ENCODE results near the gene NTM. TPM values are rescaled to one million over a fixed set of nuclear protein-coding genes. Genes with fewer than 3 reads are reported as not detected.
"Not testable (repeated sequence)": the region's sequence is repeated elsewhere in the genome, so short reads cannot be mapped to it uniquely, and the experiment has no call there.

Gene NTM
- total RNA-seq, 6 donors from 2014 or later, result 4.1 to 151 (median 115) TPM

DNA sequence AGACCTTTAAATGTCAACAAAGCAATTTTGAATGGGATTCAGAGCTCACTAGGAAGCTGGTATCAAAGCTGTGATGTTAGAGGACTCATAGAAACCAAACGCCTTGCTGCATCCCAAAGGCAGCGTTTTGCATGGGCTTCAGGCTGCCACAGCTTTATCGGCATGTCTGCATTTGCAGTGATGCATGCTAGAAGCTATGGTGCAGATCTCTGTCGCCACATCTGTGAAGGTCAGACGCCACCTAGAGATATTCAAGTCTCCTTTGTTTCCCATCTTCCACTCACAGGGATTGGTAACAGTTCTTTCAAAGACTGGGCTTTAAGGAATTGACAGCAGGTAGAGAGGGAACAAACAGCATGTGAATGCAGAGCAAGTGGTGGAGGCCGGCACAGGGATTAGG lies 47.8 kb downstream of the NTM start:
- Histone ChIP-seq H3K27me3 (no peaks in the 10 kb centered on the region), H3K9me3 (no peaks in the 10 kb centered on the region)

DNA sequence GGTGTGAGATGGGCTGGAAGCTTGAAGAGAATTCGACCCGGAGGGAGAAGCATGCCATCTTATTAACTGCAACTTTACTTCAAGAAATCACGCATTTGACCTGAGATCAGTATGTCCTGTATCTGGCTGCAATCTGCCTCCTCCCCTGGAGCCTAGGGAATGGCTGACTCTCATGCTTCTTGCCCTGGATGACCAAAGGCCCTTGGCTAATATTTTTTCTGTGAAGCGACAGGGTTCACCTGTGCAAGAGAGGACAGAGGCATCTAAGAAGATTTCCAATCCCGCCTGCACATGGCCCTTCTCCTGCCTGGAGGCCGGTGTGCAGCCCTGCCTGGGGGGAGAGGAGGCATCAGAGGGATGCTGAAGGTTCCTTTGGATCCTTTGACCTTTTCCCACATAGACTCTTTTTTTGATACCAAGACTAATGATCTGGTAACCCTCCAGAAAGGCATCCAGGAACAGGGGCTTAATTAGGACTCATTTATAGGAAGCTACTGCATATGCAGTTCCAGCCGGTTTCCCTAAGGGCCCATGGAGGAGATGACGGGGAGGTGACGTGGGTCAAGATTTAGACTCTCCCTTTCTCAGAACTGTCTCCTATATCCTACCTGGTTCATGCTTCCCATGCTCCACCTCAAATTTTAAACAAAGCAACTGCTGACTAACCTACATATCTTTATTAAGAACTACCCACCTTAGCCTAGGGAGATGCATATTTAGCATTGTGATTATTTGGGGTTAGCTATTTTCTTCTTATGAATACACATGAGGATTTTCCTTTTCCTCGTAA lies 50.8 kb downstream of the NTM start:
- 96 to 100% methylated on average over 9 to 10 of the region's 10 CpGs for WGBS, 2 donors
- Histone ChIP-seq H3K36me3 (no peaks in the 10 kb centered on the region), H3K4me3 (no peak overlapping the region), H3K4me1 (peaks cover 0 to 11% (median 0%) of the 10 kb centered on the region in 4 donors), H3K27ac (no peak overlapping the region), H3K27me3 (no peaks in the 10 kb centered on the region), H3K9me3 (no peaks in the 10 kb centered on the region)
- DNase-seq (no peak), ATAC-seq (ENCODE audit: low FRiP score in 2 of 2) (no peak)
- no peak for TF ChIP-seq EP300 (IDR thresholded peaks at IDR 0.05)
- TF ChIP-seq POLR2A (IDR thresholded peaks at IDR 0.05), result no peak
- TF ChIP-seq, protein P1, sequence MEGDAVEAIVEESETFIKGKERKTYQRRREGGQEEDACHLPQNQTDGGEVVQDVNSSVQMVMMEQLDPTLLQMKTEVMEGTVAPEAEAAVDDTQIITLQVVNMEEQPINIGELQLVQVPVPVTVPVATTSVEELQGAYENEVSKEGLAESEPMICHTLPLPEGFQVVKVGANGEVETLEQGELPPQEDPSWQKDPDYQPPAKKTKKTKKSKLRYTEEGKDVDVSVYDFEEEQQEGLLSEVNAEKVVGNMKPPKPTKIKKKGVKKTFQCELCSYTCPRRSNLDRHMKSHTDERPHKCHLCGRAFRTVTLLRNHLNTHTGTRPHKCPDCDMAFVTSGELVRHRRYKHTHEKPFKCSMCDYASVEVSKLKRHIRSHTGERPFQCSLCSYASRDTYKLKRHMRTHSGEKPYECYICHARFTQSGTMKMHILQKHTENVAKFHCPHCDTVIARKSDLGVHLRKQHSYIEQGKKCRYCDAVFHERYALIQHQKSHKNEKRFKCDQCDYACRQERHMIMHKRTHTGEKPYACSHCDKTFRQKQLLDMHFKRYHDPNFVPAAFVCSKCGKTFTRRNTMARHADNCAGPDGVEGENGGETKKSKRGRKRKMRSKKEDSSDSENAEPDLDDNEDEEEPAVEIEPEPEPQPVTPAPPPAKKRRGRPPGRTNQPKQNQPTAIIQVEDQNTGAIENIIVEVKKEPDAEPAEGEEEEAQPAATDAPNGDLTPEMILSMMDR (IDR thresholded peaks at IDR 0.05), result no peak
- TF ChIP-seq POLR2AphosphoS5 (IDR thresholded peaks at IDR 0.05), result no peak

More for the DNA sequence above, 47.8 kb downstream of the NTM start:
- H3K36me3 ChIP-seq, result no peaks in the 10 kb centered on the region
- no peak overlapping the region for H3K27ac ChIP-seq
- no peak for TF ChIP-seq EP300 (IDR thresholded peaks at IDR 0.05)
- TF ChIP-seq POLR2A (IDR thresholded peaks at IDR 0.05), result no peak
- TF ChIP-seq, protein P1 (IDR thresholded peaks at IDR 0.05), result no peak
- no peak for TF ChIP-seq POLR2AphosphoS5 (IDR thresholded peaks at IDR 0.05)
- peaks cover 0 to 7% (median 0%) of the 10 kb centered on the region in 4 donors for H3K4me1 ChIP-seq
- no peak for DNase-seq
- no peak overlapping the region for H3K4me3 ChIP-seq
- no peak for ATAC-seq (ENCODE audit: low FRiP score in 2 of 2)
- WGBS, 2 donors, result 77 to 80% methylated on average over 3 to 6 of the region's 6 CpGs

DNA sequence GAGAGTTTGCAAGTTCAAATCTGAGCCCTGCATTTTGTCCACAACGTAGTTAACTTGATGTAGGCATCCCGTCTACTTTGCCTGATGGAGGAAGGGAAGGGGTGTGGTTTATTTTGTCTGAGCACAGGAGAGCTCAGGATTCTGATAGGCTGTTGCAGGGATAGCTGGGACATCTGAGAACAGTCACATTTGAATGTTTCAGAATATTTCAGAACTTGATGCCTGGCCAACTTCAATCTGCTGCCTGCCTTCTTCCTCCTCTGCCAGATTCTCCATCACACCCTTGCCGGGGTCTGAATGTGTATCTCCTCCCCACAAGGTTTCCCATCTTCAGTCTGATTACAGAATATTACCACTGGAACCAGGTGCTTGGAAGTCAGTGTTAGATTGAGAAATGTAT lies 51.6 kb downstream of the NTM start:
- WGBS, 2 donors, result 49 to 57% methylated on average over 3 of the region's 3 CpGs
- Histone ChIP-seq H3K36me3 (no peaks in the 10 kb centered on the region), H3K9me3 (no peaks in the 10 kb centered on the region), H3K4me1 (peaks cover 0 to 11% (median 0%) of the 10 kb centered on the region in 4 donors), H3K27me3 (no peaks in the 10 kb centered on the region), H3K27ac (no peak overlapping the region), H3K4me3 (no peak overlapping the region)
- ATAC-seq (ENCODE audit: low FRiP score in 2 of 2), result no peak
- DNase-seq, result no peak
- TF ChIP-seq, protein P1 (IDR thresholded peaks at IDR 0.05), result no peak
- no peak for TF ChIP-seq POLR2A (IDR thresholded peaks at IDR 0.05)
- TF ChIP-seq POLR2AphosphoS5 (IDR thresholded peaks at IDR 0.05), result no peak
- TF ChIP-seq EP300 (IDR thresholded peaks at IDR 0.05), result no peak

DNA sequence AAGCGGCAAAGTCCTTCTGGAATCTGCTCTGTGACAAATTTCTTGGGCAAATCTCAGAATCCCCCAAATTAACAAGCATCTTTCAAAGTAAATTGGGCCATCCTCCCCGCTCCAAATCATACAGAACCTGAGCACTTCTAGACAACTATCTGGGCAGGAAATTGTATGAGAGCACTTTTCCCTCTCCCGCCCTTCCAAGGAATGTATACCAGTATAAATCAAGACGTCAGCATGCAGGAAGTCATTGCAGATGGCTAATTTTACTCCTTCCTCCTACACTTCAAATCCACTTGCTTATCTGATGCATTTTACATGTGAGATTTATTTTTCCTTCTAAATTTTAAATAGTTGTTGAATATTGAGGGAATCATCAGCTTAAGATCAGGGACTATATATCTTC lies 52.1 kb downstream of the NTM start:
- no peak for TF ChIP-seq POLR2AphosphoS5 (IDR thresholded peaks at IDR 0.05)
- TF ChIP-seq EP300 (IDR thresholded peaks at IDR 0.05), result no peak
- no peak for TF ChIP-seq POLR2A (IDR thresholded peaks at IDR 0.05)
- H3K27ac ChIP-seq, result peak overlapping the region in 2 of 4 donors; percentile 20 to 52
- no peak for ATAC-seq (ENCODE audit: low FRiP score in 2 of 2)

DNA sequence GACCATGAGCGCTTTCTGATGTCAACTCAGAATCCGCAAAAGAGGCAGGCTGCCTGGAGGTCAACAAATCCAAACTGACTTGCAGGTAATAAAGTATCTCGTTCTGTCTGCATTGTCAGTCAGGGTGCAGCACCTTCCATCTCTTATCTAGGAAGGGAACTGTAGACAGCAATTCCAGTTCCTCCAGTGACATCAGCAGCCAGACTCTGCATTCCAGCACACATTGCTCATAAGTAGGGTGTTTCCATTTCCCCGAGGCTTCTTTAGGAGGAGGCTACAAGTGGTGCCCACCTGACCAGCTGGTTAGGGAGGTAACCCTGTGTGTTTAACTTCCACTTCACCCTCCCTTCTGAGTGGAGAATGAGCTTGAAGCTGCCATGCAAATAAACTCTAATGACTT lies 53.3 kb downstream of the NTM start:
- DNase-seq (peak in 1 of 2 donors; percentile 75), ATAC-seq (ENCODE audit: low FRiP score in 2 of 2) (peak; percentile 72 to 85)
- peak overlapping the region in 1 of 4 donors; percentile 57 for H3K27ac ChIP-seq
- peaks cover 0 to 11% (median 0%) of the 10 kb centered on the region in 4 donors for H3K4me1 ChIP-seq
- no peaks in the 10 kb centered on the region for H3K9me3 ChIP-seq
- TF ChIP-seq POLR2A (IDR thresholded peaks at IDR 0.05) (no peak), EP300 (IDR thresholded peaks at IDR 0.05) (peak in 3 of 4 donors; percentile 38 to 87 (median 55)), POLR2AphosphoS5 (IDR thresholded peaks at IDR 0.05) (no peak)
- TF ChIP-seq, protein P1 (IDR thresholded peaks at IDR 0.05), result no peak
- 43 to 54% methylated on average over 4 of the region's 4 CpGs for WGBS, 2 donors
- H3K27me3 ChIP-seq, result no peaks in the 10 kb centered on the region
- H3K36me3 ChIP-seq, result no peaks in the 10 kb centered on the region
- no peak overlapping the region for H3K4me3 ChIP-seq

More for the DNA sequence above, 52.1 kb downstream of the NTM start:
- no peaks in the 10 kb centered on the region for H3K9me3 ChIP-seq
- DNase-seq, result no peak
- H3K4me3 ChIP-seq, result no peak overlapping the region
- H3K36me3 ChIP-seq, result no peaks in the 10 kb centered on the region
- 22 to 25% methylated on average over 4 of the region's 4 CpGs for WGBS, 2 donors
- H3K27me3 ChIP-seq, result no peaks in the 10 kb centered on the region
- H3K4me1 ChIP-seq, result peaks cover 0 to 11% (median 0%) of the 10 kb centered on the region in 4 donors

GRCh38 chr11:131424257-131424876 lies 54.0 kb downstream of the NTM start:
- not testable (repeated sequence) for H3K27ac ChIP-seq; H3K9me3 ChIP-seq; H3K27me3 ChIP-seq; ATAC-seq (ENCODE audit: low FRiP score in 2 of 2); DNase-seq; H3K36me3 ChIP-seq; H3K4me3 ChIP-seq
- 76 to 83% methylated on average over 7 to 8 of the region's 8 CpGs for WGBS, 2 donors
- peaks cover 0 to 11% (median 0%) of the 10 kb centered on the region in 4 donors for H3K4me1 ChIP-seq
